GM21381 (cell line): ENCODE measurements around the gene MON1A.

ENCODE experiments used
- ATAC-seq: cut with Tn5 transposase; IDR thresholded peaks from one replicate; pipeline ENCODE4 v1.9.1; 2021; ENCODE audit warnings: mild to moderate bottlenecking, moderate library complexity; ENCODE audit not compliant: unreplicated experiment

The MON1A gene

GRCh38 chr3:49895791-49896190, 33.8 kb downstream of the MON1A start:
- no peak for ATAC-seq

GRCh38 chr3:49889296-49889695, 40.3 kb downstream of the MON1A start:
- ATAC-seq: no peak

GRCh38 chr3:49886922-49887265, 42.7 kb downstream of the MON1A start:
- no peak for ATAC-seq

- ATAC-seq: no peak
These were observed 45.6 kb downstream of the MON1A start for GRCh38 chr3:49883998-49884397.

- no peak for ATAC-seq
These were observed 47.4 kb downstream of the MON1A start for GRCh38 chr3:49882166-49882565.

- no peak for ATAC-seq
These were observed 48.9 kb downstream of the MON1A start for GRCh38 chr3:49880581-49881315.

- ATAC-seq: no peak
These were observed 49.9 kb downstream of the MON1A start for GRCh38 chr3:49879721-49880120.

- no peak for ATAC-seq
These were observed 50.9 kb downstream of the MON1A start for GRCh38 chr3:49878686-49879085.

GRCh38 chr3:49877716-49878115, 51.9 kb downstream of the MON1A start:
- no peak for ATAC-seq

GRCh38 chr3:49876567-49876966, 53.0 kb downstream of the MON1A start:
- no peak for ATAC-seq

- no peak for ATAC-seq
These were observed 56.0 kb downstream of the MON1A start for GRCh38 chr3:49873623-49874022.

- no peak for ATAC-seq
These were observed 56.8 kb downstream of the MON1A start for GRCh38 chr3:49872801-49873281.

- no peak for ATAC-seq
These were observed 58.0 kb downstream of the MON1A start for GRCh38 chr3:49871531-49872153.

GRCh38 chr3:49869525-49870126, 60.0 kb downstream of the MON1A start, which contains the start of gene CAMKV:
Gene CAMKV, minus strand, starts transcription at chr3:49869906. Its CDS starts 7,518 bp downstream, at chr3:49862388.
- no peak for ATAC-seq

- no peak for ATAC-seq
These were observed 60.6 kb downstream of the MON1A start for GRCh38 chr3:49868862-49869466.

GRCh38 chr3:49867871-49868321, 61.7 kb downstream of the MON1A start:
- no peak for ATAC-seq

GRCh38 chr3:49867400-49867799, 62.2 kb downstream of the MON1A start:
- no peak for ATAC-seq

- ATAC-seq: no peak
These were observed 64.3 kb downstream of the MON1A start for GRCh38 chr3:49865198-49865784.

GRCh38 chr3:49864505-49864904, 65.1 kb downstream of the MON1A start:
- ATAC-seq: no peak

GRCh38 chr3:49859576-49860305, 69.9 kb downstream of the MON1A start:
- no peak for ATAC-seq
